GM12874 (cell line): Measurements from ENCODE around the gene TIAM2.

Experiments used
- TF ChIP-seq, protein P1 (sequence below): IDR thresholded peaks from 2 replicates; pipeline ENCODE4 v1.5.1; 2011; ENCODE audit warnings: low read depth, mild to moderate bottlenecking, control low read depth, low read length, moderate library complexity; ENCODE audit not compliant: insufficient read depth

The TIAM2 gene

DNA sequence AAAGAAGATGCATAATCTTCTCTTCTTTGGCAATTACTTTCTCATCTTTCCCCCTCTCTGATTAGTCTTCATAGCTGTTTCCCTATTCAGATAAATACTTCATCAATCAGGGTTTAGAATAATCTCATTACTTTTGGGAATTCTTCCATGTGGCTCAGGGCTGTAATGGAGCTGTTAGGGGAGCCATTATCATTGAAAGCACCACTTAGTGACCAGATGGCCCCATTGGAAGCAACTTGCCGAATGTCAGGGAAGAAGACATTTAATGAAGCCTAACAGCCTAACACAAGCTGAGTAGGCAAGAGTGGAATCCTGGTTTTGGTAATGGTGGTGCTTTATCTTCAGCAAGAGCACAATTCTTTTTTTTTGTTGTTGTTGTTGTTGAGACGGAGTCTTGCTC is 45.0 kb downstream of the TIAM2 start:
- TF ChIP-seq, protein P1, sequence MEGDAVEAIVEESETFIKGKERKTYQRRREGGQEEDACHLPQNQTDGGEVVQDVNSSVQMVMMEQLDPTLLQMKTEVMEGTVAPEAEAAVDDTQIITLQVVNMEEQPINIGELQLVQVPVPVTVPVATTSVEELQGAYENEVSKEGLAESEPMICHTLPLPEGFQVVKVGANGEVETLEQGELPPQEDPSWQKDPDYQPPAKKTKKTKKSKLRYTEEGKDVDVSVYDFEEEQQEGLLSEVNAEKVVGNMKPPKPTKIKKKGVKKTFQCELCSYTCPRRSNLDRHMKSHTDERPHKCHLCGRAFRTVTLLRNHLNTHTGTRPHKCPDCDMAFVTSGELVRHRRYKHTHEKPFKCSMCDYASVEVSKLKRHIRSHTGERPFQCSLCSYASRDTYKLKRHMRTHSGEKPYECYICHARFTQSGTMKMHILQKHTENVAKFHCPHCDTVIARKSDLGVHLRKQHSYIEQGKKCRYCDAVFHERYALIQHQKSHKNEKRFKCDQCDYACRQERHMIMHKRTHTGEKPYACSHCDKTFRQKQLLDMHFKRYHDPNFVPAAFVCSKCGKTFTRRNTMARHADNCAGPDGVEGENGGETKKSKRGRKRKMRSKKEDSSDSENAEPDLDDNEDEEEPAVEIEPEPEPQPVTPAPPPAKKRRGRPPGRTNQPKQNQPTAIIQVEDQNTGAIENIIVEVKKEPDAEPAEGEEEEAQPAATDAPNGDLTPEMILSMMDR = no peak

GRCh38 chr6:155040901-155041650 is 46.0 kb downstream of the TIAM2 start:
- TF ChIP-seq, protein P1 = no peak

DNA sequence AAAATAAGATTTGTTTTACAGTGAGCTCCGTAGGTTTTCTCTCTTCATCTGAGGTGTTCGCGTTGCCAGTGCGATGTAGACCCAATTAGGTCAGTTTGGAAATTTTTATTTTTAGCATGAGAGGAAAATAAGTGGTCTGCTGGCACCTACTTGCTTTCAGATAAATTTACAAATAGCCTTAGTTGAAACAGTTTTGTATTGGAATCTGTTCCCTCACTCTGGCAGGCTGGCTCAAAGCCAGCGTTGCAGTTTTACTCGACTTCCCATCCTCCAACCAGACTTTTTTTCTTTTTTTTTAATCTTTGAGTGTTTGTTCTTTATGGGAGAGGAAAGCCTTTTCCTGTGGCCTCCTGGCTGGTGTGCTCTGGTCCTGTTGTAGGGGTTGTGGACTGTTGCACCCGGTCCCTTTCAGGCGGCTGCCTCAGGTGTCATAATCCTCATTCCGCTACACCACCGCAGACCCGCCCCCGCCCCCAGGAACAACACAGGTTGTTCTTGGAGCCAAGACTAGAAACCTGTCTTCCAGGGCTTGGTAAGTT is 46.7 kb downstream of the TIAM2 start:
- TF ChIP-seq, protein P1 = no peak

DNA sequence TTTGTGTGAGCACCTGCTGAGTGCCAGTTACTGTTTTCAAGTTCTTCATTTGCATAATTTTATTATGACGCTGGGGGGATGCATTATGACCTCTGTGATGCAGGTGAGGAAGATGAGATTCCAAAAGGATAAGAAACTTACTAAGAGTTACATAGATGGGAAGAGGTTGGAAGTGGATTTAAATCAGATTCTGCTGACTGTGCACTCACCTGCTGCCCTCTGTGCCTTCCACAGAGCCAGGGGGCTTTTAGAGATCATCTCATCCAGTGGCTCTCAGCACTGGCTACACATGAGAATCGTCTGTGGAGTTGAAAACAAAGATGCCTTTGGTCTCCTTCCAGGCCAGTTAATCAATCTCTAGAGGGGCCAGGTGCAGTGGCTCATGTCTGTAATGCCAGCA is 47.9 kb downstream of the TIAM2 start:
- TF ChIP-seq, protein P1 = no peak

DNA sequence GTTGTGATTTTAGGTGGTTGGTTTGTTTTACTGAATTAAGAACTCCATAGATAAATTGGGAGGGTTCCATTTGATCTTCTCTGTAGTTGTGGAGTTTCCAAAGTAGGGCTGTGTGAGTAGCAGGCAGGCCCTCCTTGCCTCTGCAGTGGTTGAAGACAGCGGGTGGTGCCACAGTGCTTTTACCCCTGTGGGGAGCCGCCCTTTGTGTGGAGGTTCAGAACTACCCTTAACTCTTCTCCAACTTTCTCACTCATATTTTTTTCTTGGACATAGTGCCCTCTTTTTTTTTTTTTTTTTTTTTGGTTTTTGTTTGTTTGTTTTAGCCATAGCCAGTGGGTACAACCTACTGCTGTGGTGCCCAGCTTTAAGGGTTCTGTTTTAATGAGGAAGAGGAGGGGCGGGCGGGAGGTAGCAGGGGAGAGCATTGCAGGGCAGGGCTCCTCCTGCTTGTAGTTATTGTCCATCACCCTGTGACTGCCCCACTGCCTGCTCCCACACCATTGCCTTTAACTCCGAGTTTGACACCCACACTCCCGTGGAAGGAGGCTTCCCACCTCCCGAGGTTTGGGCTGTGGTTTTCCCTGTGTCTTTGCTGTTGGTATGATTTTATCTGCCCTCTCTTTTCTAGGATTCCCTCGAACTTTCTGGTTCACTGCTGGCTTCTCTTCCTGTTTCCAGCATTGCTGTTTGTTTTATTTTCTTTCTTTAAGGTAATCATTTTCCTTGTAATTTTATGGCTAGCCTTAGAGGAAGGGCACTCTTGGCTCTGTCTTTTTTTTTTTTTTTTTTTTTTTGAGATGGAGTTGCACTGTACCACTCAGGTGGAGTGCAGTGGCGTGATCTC is 50.7 kb downstream of the TIAM2 start:
- TF ChIP-seq, protein P1 = no peak

- TF ChIP-seq, protein P1 = no peak
These were observed 52.4 kb downstream of the TIAM2 start for GRCh38 chr6:155047523-155047922.

- TF ChIP-seq, protein P1 = no peak
These were observed 55.2 kb downstream of the TIAM2 start for GRCh38 chr6:155050311-155050710.
